ENCODE measurements around the gene KRT1.

KRT1 gene

DNA sequence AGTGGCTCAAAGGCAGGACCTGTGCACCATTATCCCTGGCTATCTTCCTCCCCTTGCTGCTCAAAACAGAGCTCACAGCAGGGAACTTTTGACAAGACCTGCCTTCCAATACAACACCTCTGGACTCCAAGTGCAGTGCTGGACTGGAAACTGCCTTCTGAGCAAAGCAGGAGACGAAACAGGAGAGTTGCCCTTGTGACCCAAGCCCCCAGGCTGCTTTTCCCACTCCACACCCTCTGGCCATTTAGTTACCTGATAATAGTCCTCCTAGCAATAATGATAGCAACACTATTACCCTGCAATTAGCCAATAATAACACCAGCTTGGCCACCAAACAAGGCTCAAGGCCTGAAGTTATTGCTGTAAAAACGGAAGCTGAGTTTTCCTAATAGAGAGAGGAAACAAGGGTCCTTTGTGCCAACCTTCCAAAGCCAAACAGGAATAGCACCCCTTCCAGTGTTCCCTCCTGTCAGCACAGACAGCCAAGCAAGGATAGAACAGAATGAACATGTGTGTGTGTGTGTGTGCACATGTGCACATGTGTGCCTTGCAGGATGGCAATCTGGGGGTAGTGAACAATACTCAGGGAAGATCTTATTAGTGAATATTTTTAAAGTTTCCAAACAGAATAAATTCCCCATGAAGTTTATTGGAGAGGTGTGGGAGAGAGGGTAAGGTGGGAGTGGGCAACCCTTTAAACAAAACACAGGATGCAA lies 52.7 kb downstream of the KRT1 start:
- H3K27me3 ChIP-seq (ENCODE audit: control insufficient read depth in 1 of 2, insufficient read depth in 2 of 2, low read length in 2 of 2), result peaks cover 0 to 3% of the 10 kb centered on the region in 2 donors
- no peaks in the 10 kb centered on the region for H3K9me3 ChIP-seq (ENCODE audit: control insufficient read depth in 1 of 2, low read length in 2 of 2)
- H3K4me1 ChIP-seq (ENCODE audit: control insufficient read depth in 1 of 2, insufficient read depth in 2 of 2, low read length in 2 of 2), result peaks cover 8 to 25% of the 10 kb centered on the region in 2 donors
- H3K4me3 ChIP-seq (ENCODE audit: low read depth in 1 of 2, low read length in 2 of 2), result no peak overlapping the region
- H3K9ac ChIP-seq (ENCODE audit: low read depth in 1 of 2, low read length in 2 of 2), result no peak overlapping the region
- H3K36me3 ChIP-seq (ENCODE audit: control insufficient read depth in 1 of 2, insufficient read depth in 2 of 2, low read length in 2 of 2), result no peaks in the 10 kb centered on the region
- no peak overlapping the region for H3K27ac ChIP-seq (ENCODE audit: low read depth, low read length)
